ENCODE measurements around the gene CHCHD3. TPM values are rescaled to one million over a fixed set of nuclear protein-coding genes. Genes with fewer than 3 reads are reported as not detected.

Gene CHCHD3
- total RNA-seq, 2 experiments from 2014 or later = 21.6 to 21.7 TPM

DNA sequence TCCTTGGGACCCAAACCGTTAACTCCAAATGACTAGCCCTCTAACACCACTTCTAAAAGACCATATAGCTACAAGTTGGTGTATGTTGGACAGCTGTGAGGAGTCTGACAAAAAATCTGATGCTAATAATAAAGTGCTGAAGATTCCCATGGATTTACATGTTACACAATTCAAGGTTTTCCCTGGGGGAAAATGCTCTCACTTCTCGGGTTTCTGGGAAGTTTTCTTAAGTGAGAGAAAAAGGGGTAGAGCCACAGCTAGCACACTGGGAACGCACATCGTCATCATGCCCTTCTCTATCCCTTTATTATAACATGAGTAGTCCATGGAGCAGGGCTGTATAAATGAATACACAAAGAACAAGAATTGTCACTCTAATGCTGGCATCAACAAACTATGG, 162.1 kb downstream of the CHCHD3 start:
- intact Hi-C loops (cut with DNase I, micrococcal nuclease) = no loop called here
- POLR2A ChIA-PET = no interaction called here
- no peaks in the 10 kb centered on the region for H3K9me3 Mint-ChIP-seq
- H3K36me3 Mint-ChIP-seq (ENCODE audit: low read depth) = peaks cover 34% of the 10 kb centered on the region
- Histone ChIP-seq H3K36me3 (ENCODE audit: insufficient read depth, low read length) (no peaks in the 10 kb centered on the region), H3K27me3 (ENCODE audit: control insufficient read depth in 1 of 2, insufficient read depth in 2 of 2, low read length in 2 of 2) (no peaks in the 10 kb centered on the region), H3K4me1 (ENCODE audit: insufficient read depth, low read length) (no peaks in the 10 kb centered on the region), H3K4me3 (ENCODE audit: low read length) (no peak overlapping the region), H3K27ac (ENCODE audit: low read depth in 1 of 2, low read length in 2 of 2) (no peak overlapping the region), H3K9me3 (ENCODE audit: control insufficient read depth in 1 of 2, insufficient read depth in 1 of 2, low read length in 2 of 2) (no peaks in the 10 kb centered on the region)
- H3K27me3 Mint-ChIP-seq = no peaks in the 10 kb centered on the region
- no peak for ATAC-seq (ENCODE audit: poor library complexity)
- CTCF ChIA-PET = no interaction called here
- no peaks in the 10 kb centered on the region for H3K4me1 Mint-ChIP-seq (ENCODE audit: low read depth)
- DNase-seq = no peak
- H3K27ac Mint-ChIP-seq = no peak overlapping the region
- TF ChIP-seq, protein P1, sequence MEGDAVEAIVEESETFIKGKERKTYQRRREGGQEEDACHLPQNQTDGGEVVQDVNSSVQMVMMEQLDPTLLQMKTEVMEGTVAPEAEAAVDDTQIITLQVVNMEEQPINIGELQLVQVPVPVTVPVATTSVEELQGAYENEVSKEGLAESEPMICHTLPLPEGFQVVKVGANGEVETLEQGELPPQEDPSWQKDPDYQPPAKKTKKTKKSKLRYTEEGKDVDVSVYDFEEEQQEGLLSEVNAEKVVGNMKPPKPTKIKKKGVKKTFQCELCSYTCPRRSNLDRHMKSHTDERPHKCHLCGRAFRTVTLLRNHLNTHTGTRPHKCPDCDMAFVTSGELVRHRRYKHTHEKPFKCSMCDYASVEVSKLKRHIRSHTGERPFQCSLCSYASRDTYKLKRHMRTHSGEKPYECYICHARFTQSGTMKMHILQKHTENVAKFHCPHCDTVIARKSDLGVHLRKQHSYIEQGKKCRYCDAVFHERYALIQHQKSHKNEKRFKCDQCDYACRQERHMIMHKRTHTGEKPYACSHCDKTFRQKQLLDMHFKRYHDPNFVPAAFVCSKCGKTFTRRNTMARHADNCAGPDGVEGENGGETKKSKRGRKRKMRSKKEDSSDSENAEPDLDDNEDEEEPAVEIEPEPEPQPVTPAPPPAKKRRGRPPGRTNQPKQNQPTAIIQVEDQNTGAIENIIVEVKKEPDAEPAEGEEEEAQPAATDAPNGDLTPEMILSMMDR (IDR thresholded peaks at IDR 0.05) = no peak
- no peak overlapping the region for H3K4me3 Mint-ChIP-seq

DNA sequence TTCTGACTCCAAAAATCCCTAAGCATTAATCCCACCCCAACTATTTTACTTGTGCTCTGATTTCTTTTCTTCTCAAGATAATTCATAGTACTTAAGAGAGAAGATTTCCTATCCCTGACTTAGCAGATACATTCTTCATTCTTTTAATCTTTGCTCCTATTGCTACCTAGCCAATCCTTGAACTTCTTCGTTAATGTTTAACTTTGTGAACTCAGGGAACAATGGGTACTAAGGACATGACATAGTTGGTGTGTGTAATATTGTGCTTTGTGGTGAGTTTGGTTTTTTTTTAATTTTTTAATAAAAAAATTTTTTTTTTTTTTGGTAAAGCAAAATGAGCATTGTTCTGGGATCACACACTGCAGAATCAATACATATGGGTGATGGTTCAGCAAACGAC, 166.2 kb downstream of the CHCHD3 start:
- Histone ChIP-seq H3K27ac (ENCODE audit: low read depth in 1 of 2, low read length in 2 of 2) (no peak overlapping the region), H3K4me3 (ENCODE audit: low read length) (no peak overlapping the region), H3K27me3 (ENCODE audit: control insufficient read depth in 1 of 2, insufficient read depth in 2 of 2, low read length in 2 of 2) (no peaks in the 10 kb centered on the region), H3K9me3 (ENCODE audit: control insufficient read depth in 1 of 2, insufficient read depth in 1 of 2, low read length in 2 of 2) (no peaks in the 10 kb centered on the region), H3K4me1 (ENCODE audit: insufficient read depth, low read length) (no peaks in the 10 kb centered on the region), H3K36me3 (ENCODE audit: insufficient read depth, low read length) (peaks cover 3% of the 10 kb centered on the region)
- DNase-seq (no peak), ATAC-seq (ENCODE audit: poor library complexity) (no peak)
- Mint-ChIP-seq H3K27ac (no peak overlapping the region), H3K4me1 (ENCODE audit: low read depth) (no peaks in the 10 kb centered on the region), H3K9me3 (no peaks in the 10 kb centered on the region), H3K4me3 (no peak overlapping the region), H3K27me3 (no peaks in the 10 kb centered on the region), H3K36me3 (ENCODE audit: low read depth) (peaks cover 40% of the 10 kb centered on the region)
- ChIA-PET POLR2A (no interaction called here), CTCF (no interaction called here)
- intact Hi-C loops (cut with DNase I, micrococcal nuclease) = no loop called here
- TF ChIP-seq, protein P1 (IDR thresholded peaks at IDR 0.05) = no peak

DNA sequence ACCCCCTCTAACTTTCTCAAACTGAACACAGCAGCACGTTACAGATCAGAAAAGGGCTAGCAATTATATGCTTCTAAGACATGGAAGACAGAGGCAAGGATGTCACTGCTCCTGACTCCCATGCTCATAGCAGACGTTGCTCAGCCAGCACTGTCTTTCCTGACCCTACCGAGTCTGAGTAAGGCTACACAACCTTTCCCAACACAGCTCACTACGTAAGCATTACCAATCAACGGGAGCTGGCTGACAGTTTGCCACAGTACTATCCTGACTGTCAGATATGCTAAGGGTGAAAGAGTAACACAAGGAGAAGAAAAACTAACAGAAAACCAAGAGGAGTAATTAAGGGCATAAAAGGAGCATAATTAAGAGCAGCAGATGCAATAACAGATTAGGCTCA, 171.2 kb downstream of the CHCHD3 start:
- H3K4me1 Mint-ChIP-seq (ENCODE audit: low read depth) = no peaks in the 10 kb centered on the region
- intact Hi-C loops (cut with DNase I, micrococcal nuclease) = no loop called here
- no peak overlapping the region for H3K4me3 Mint-ChIP-seq
- no peak overlapping the region for H3K4me3 ChIP-seq (ENCODE audit: low read length)
- H3K9me3 Mint-ChIP-seq = peaks cover 1% of the 10 kb centered on the region
- H3K9me3 ChIP-seq (ENCODE audit: control insufficient read depth in 1 of 2, insufficient read depth in 1 of 2, low read length in 2 of 2) = no peaks in the 10 kb centered on the region
- H3K27me3 Mint-ChIP-seq = no peaks in the 10 kb centered on the region
- ChIA-PET CTCF (interaction anchor here (0.5 kb wide), 1 partner anchor 89 kb away, joined by 3 read pairs; no protein-coding TSS in a partner anchor), POLR2A (no interaction called here)
- H3K4me1 ChIP-seq (ENCODE audit: insufficient read depth, low read length) = no peaks in the 10 kb centered on the region
- ATAC-seq (ENCODE audit: poor library complexity) (no peak), DNase-seq (no peak)
- no peaks in the 10 kb centered on the region for H3K27me3 ChIP-seq (ENCODE audit: control insufficient read depth in 1 of 2, insufficient read depth in 2 of 2, low read length in 2 of 2)
- no peak overlapping the region for H3K27ac ChIP-seq (ENCODE audit: low read depth in 1 of 2, low read length in 2 of 2)
- peaks cover 3% of the 10 kb centered on the region for H3K36me3 ChIP-seq (ENCODE audit: insufficient read depth, low read length)
- H3K27ac Mint-ChIP-seq = no peak overlapping the region
- H3K36me3 Mint-ChIP-seq (ENCODE audit: low read depth) = peaks cover 61% of the 10 kb centered on the region
- TF ChIP-seq, protein P1 (IDR thresholded peaks at IDR 0.05) = no peak
